ENCODE data around the gene HOXD4.

DNA sequence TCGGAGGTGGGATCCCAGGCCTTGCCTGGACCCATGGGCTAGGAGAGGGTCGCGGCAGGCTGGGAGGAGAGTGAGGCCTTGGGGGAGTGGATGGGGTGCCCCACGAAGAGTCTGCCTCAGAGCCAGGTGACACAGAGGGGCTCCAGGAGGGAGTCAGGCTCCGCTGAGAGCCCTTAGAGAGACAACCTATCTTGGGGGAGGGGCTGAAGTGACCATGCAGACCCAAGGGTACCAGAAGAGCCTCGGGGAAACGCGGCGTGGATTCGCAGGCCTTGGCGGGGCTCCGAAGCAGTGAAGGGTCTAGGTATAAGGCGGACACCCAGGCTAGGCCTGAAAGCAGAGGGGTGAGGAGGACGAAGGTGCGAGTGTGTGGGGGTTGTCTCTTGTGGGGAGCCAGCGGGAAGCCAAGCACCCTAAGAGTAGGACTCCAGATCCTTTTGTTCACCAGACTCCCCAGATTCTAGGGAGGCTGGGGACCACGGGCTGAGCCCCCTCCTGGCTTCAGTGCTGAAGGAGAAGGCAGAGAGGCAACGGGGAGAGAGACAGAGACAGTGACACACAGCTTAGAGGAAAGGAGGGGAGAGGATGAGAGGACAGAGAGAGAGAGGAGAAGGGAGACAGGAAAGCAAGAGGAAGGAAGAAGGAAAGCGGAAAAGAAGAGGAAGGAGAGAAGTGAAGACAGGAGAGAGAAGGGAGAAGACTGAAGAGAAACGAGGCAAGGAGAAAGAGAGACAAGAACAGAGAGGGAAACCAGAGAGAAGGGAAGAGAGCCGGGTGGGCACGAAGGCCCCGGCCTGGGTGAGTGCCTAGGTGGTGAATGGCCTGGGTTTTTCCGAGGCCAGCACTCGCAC lies 45.4 kb upstream of the HOXD4 start:
- TF ChIP-seq POLR2A (IDR thresholded peaks at IDR 0.05): no peak
- TF ChIP-seq, protein P1, sequence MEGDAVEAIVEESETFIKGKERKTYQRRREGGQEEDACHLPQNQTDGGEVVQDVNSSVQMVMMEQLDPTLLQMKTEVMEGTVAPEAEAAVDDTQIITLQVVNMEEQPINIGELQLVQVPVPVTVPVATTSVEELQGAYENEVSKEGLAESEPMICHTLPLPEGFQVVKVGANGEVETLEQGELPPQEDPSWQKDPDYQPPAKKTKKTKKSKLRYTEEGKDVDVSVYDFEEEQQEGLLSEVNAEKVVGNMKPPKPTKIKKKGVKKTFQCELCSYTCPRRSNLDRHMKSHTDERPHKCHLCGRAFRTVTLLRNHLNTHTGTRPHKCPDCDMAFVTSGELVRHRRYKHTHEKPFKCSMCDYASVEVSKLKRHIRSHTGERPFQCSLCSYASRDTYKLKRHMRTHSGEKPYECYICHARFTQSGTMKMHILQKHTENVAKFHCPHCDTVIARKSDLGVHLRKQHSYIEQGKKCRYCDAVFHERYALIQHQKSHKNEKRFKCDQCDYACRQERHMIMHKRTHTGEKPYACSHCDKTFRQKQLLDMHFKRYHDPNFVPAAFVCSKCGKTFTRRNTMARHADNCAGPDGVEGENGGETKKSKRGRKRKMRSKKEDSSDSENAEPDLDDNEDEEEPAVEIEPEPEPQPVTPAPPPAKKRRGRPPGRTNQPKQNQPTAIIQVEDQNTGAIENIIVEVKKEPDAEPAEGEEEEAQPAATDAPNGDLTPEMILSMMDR (IDR thresholded peaks at IDR 0.05): no peak
